ENCODE data around the gene ICAM1. TPM values are rescaled to one million over a fixed set of nuclear protein-coding genes. Genes with fewer than 3 reads are reported as not detected.

ICAM1 gene
- total RNA-seq, result 8.9 and 15.9 TPM in 2 replicates
- 6.9 and 15.2 TPM in 2 replicates for polyA plus RNA-seq
- polyA plus RNA-seq (2012), result 5.6 and 12.0 TPM in 2 replicates
- polyA minus RNA-seq (ENCODE audit: low replicate concordance), result 11.0 and 23.5 TPM in 2 replicates

- peak; percentile 45 to 62 for DNase-seq (ENCODE audit: low read depth in 2 of 2)
- peaks cover 13% of the 10 kb centered on the region for H3K27me3 ChIP-seq (ENCODE audit: control insufficient read depth, insufficient read depth, low read length)
- H3K4me2 ChIP-seq (ENCODE audit: extremely low read depth, insufficient read depth, low read length), result peak within 1 kb of the TSS; percentile 68
- H3K27ac ChIP-seq (ENCODE audit: insufficient read depth, low read length), result no peak within 1 kb of the TSS
- H3K4me3 ChIP-seq (replicated peaks in 1 of 4; ENCODE audit: control extremely low read depth in 1 of 4, insufficient read depth in 1 of 4, low read depth in 3 of 4, low read length in 4 of 4), result peak within 1 kb of the TSS; percentile 2 to 61 (median 28)
- H3K9me3 ChIP-seq (ENCODE audit: control insufficient read depth, insufficient read depth, low read depth, low read length), result no peaks in the 10 kb centered on the region
- no peaks in the 10 kb centered on the region for H4K20me1 ChIP-seq (ENCODE audit: control insufficient read depth, extremely low read depth, insufficient read depth, low read length)
- no peak within 1 kb of the TSS for H3K9ac ChIP-seq (ENCODE audit: insufficient read depth, low read length)
- H3K36me3 ChIP-seq (ENCODE audit: control insufficient read depth, insufficient read depth, low read length), result no peaks in the 10 kb centered on the region
- peak within 1 kb of the TSS; percentile 3 for H2AFZ ChIP-seq (ENCODE audit: low read length)
- H3K4me1 ChIP-seq (ENCODE audit: control insufficient read depth, extremely low read depth, insufficient read depth, low read length), result peaks cover 7% of the 10 kb centered on the region
- no peaks in the 10 kb centered on the region for H3K79me2 ChIP-seq (ENCODE audit: control insufficient read depth, insufficient read depth, low read length)
- TF ChIP-seq CTCF (conservative IDR thresholded peaks at IDR 0.05 in 1 of 2, IDR thresholded peaks at IDR 0.05 in 1 of 2; ENCODE audit: low read depth in 1 of 2, low read length in 2 of 2) (no peak), EZH2 (IDR thresholded peaks at IDR 0.05; ENCODE audit: low read length, missing control alignments) (peak; percentile 10)
These were observed at the start of gene ICAM1 for GRCh38 chr19:10270616-10271394. Gene ICAM1, plus strand, starts transcription at chr19:10271120. Its CDS starts 40 bp downstream, at chr19:10271160.

GRCh38 chr19:10222201-10222890, 48.6 kb upstream of the ICAM1 start:
- peaks cover 10% of the 10 kb centered on the region for H3K36me3 ChIP-seq (ENCODE audit: control insufficient read depth, insufficient read depth, low read length)
- no peak for DNase-seq (ENCODE audit: low read depth in 2 of 2)
- no peak overlapping the region for H3K4me2 ChIP-seq (ENCODE audit: extremely low read depth, insufficient read depth, low read length)
- H3K4me3 ChIP-seq (replicated peaks in 1 of 4; ENCODE audit: control extremely low read depth in 1 of 4, insufficient read depth in 1 of 4, low read depth in 3 of 4, low read length in 4 of 4), result no peak overlapping the region
- no peaks in the 10 kb centered on the region for H3K27me3 ChIP-seq (ENCODE audit: control insufficient read depth, insufficient read depth, low read length)
- H3K79me2 ChIP-seq (ENCODE audit: control insufficient read depth, insufficient read depth, low read length), result peaks cover 14% of the 10 kb centered on the region
- H3K27ac ChIP-seq (ENCODE audit: insufficient read depth, low read length), result no peak overlapping the region
- H3K9me3 ChIP-seq (ENCODE audit: control insufficient read depth, insufficient read depth, low read depth, low read length), result no peaks in the 10 kb centered on the region
- H4K20me1 ChIP-seq (ENCODE audit: control insufficient read depth, extremely low read depth, insufficient read depth, low read length), result no peaks in the 10 kb centered on the region
- TF ChIP-seq CTCF (conservative IDR thresholded peaks at IDR 0.05 in 1 of 2, IDR thresholded peaks at IDR 0.05 in 1 of 2; ENCODE audit: low read depth in 1 of 2, low read length in 2 of 2), result no peak
- no peak for TF ChIP-seq EZH2 (IDR thresholded peaks at IDR 0.05; ENCODE audit: low read length, missing control alignments)
- H3K9ac ChIP-seq (ENCODE audit: insufficient read depth, low read length), result no peak overlapping the region
- peaks cover 5% of the 10 kb centered on the region for H3K4me1 ChIP-seq (ENCODE audit: control insufficient read depth, extremely low read depth, insufficient read depth, low read length)
- H2AFZ ChIP-seq (ENCODE audit: low read length), result no peak overlapping the region

GRCh38 chr19:10223488-10224213, 47.3 kb upstream of the ICAM1 start:
- Histone ChIP-seq H4K20me1 (ENCODE audit: control insufficient read depth, extremely low read depth, insufficient read depth, low read length) (no peaks in the 10 kb centered on the region), H3K9ac (ENCODE audit: insufficient read depth, low read length) (no peak overlapping the region), H3K4me1 (ENCODE audit: control insufficient read depth, extremely low read depth, insufficient read depth, low read length) (peaks cover 12% of the 10 kb centered on the region), H3K9me3 (ENCODE audit: control insufficient read depth, insufficient read depth, low read depth, low read length) (no peaks in the 10 kb centered on the region), H3K4me2 (ENCODE audit: extremely low read depth, insufficient read depth, low read length) (no peak overlapping the region), H3K4me3 (replicated peaks in 1 of 4; ENCODE audit: control extremely low read depth in 1 of 4, insufficient read depth in 1 of 4, low read depth in 3 of 4, low read length in 4 of 4) (no peak overlapping the region), H3K27me3 (ENCODE audit: control insufficient read depth, insufficient read depth, low read length) (no peaks in the 10 kb centered on the region), H2AFZ (ENCODE audit: low read length) (no peak overlapping the region), H3K36me3 (ENCODE audit: control insufficient read depth, insufficient read depth, low read length) (peaks cover 10% of the 10 kb centered on the region), H3K79me2 (ENCODE audit: control insufficient read depth, insufficient read depth, low read length) (peaks cover 19% of the 10 kb centered on the region), H3K27ac (ENCODE audit: insufficient read depth, low read length) (no peak overlapping the region)
- TF ChIP-seq EZH2 (IDR thresholded peaks at IDR 0.05; ENCODE audit: low read length, missing control alignments) (no peak), CTCF (conservative IDR thresholded peaks at IDR 0.05 in 1 of 2, IDR thresholded peaks at IDR 0.05 in 1 of 2; ENCODE audit: low read depth in 1 of 2, low read length in 2 of 2) (no peak)
- no peak for DNase-seq (ENCODE audit: low read depth in 2 of 2)

All from fibroblast of lung (primary cell).